IPS DF 6.9 (cell line): ENCODE results near the gene NIPAL3.
"Not testable (repeated sequence)": the region's sequence is repeated elsewhere in the genome, so short reads cannot be mapped to it uniquely, and the experiment has no call there.

ENCODE experiments used
- DNase-seq: peaks from one replicate; pipeline ENCODE4 v3.0.0-alpha.2; 2013; ENCODE audit warnings: low read depth, low spot score
- H3K27ac ChIP-seq: one replicate; pipeline ENCODE4 v1.5.1; 2013; ENCODE audit warnings: low read length, control low read depth
- H3K27me3 ChIP-seq: 2 replicates; pipeline ENCODE4 v1.6.1; 2013; ENCODE audit warnings: mild to moderate bottlenecking, low read length; ENCODE audit not compliant: control insufficient read depth, insufficient read depth
- H3K36me3 ChIP-seq: 2 replicates; pipeline ENCODE4 v1.6.1; 2013; ENCODE audit warnings: low read length; ENCODE audit not compliant: control insufficient read depth, insufficient read depth
- H3K4me1 ChIP-seq: 2 replicates; pipeline ENCODE4 v1.6.1; 2013; ENCODE audit warnings: low read length; ENCODE audit not compliant: control insufficient read depth, insufficient read depth
- H3K4me3 ChIP-seq: 2 replicates; pipeline ENCODE4 v1.5.1; 2013; ENCODE audit warnings: mild to moderate bottlenecking, low read length
- H3K9me3 ChIP-seq: 2 replicates; pipeline ENCODE4 v1.6.1; 2013; ENCODE audit warnings: low read length, inconsistent platforms; ENCODE audit not compliant: control insufficient read depth, insufficient read depth
- WGBS: extraction: QIAGEN DNeasy Blood & Tissue Kit; methylation state at CpG from one replicate; pipeline ENCODE4 v1.1.7; 2013; ENCODE audit warnings: mixed read lengths, missing lambda C conversion rate; ENCODE audit not compliant: insufficient read length, insufficient coverage; 5-methylcytosine and 5-hydroxymethylcytosine counted together

NIPAL3 gene

DNA sequence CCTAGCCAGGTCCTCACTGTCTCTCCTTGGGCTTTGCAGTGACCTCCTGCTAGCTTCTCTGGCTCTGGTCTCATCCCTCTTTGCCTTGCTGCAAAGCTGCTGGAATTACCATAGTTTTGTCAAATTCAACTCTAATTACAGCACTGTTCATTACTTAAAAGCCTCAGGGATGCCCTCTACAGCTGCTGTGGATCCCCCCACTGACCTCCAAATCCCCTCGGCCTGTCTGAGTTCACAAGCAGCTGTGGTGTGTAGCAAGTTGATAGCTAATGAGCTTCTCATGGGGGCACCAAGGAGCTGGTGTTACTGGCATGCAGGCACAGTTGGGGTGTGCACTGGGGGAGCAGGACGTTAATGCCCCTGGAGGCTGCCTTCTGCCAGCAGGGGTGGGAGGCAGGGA is 24.8 kb downstream of the NIPAL3 start:
- Histone ChIP-seq H3K9me3 (no peaks in the 10 kb centered on the region), H3K27ac (no peak overlapping the region), H3K4me1 (peaks cover 4% of the 10 kb centered on the region), H3K4me3 (no peak overlapping the region), H3K27me3 (no peaks in the 10 kb centered on the region), H3K36me3 (no peaks in the 10 kb centered on the region)
- WGBS = no CpG with 5 or more reads among the region's 2 CpGs
- no peak for DNase-seq

DNA sequence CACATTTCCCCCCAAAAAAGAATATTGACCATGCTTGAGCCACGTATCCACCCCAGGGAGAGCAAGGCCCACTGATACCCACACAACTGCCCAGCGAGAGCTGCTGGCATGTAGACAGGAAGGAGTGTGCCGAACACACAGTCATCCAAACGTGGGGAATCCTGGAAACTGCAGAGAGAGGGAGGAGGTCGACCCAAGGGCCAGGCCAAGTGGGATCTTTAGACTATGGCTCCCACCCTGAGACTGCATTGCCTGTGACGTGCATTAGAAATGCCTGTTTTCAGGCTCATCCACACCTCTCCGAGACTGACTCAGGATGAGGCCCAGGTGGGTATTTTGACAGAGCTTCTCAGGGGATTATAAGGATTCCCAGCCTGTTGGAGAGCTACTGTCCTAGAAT is 25.9 kb downstream of the NIPAL3 start:
- WGBS = no CpG with 5 or more reads among the region's 7 CpGs

DNA sequence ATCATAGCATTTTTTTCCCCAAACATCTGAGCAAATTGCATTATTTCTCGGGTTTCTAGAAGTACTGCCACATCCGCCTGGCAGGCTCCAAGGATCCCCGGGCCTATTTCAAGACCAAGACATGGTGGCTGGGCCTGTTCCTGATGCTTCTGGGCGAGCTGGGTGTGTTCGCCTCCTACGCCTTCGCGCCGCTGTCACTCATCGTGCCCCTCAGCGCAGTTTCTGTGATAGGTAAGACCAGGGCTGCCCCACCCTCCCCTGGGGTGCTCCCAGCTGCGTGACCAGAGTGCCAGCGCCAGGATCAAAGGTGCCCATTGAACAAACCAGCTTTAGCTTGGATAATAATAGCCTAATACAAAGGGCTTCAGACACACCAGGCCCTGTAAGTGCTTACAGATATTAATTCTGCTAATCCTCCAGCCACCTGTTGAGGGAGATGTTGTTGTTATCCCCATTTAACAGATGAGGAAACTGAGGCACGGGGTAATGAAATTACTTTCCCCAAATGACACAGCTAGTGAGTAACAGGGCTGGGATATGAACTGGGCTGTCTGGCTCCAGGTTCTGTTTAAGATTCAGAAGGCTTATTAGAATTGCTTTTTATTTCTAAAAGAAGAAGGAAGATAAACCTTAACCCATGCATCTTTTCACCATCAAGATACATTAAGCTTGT is 26.5 kb downstream of the NIPAL3 start:
- WGBS = no CpG with 5 or more reads among the region's 14 CpGs
- Histone ChIP-seq H3K36me3 (no peaks in the 10 kb centered on the region), H3K9me3 (no peaks in the 10 kb centered on the region), H3K4me3 (no peak overlapping the region), H3K4me1 (peaks cover 4% of the 10 kb centered on the region), H3K27ac (no peak overlapping the region), H3K27me3 (no peaks in the 10 kb centered on the region)
- DNase-seq = no peak

More for the DNA sequence above, 25.9 kb downstream of the NIPAL3 start:
- no peaks in the 10 kb centered on the region for H3K27me3 ChIP-seq
- no peak overlapping the region for H3K27ac ChIP-seq
- DNase-seq = no peak
- peaks cover 4% of the 10 kb centered on the region for H3K4me1 ChIP-seq
- no peaks in the 10 kb centered on the region for H3K9me3 ChIP-seq
- no peaks in the 10 kb centered on the region for H3K36me3 ChIP-seq
- H3K4me3 ChIP-seq = no peak overlapping the region

DNA sequence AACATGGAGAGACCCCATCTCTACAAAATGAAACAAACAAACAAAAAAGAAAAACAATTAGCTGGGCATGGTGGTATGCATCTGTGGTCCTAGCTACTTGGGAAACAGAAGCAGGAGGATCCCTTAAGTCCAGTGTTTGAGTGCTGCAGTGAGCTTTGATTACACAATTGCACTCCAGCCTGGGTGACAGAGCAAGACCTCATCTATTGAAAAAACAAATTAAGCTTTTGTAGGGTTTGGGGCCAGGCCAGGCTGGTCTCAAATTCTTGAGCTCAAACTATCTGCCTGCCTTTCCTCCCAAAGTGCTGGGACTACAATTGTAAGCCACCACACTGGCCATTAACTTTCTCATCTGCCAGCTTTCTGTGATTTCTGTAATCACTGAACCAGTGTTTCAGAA is 27.2 kb downstream of the NIPAL3 start:
- Histone ChIP-seq H3K9me3 (no peaks in the 10 kb centered on the region), H3K27me3 (no peaks in the 10 kb centered on the region), H3K4me3 (no peak overlapping the region), H3K4me1 (peaks cover 4% of the 10 kb centered on the region), H3K27ac (no peak overlapping the region), H3K36me3 (no peaks in the 10 kb centered on the region)
- no peak for DNase-seq

- no peak for DNase-seq
- H3K27me3 ChIP-seq = no peaks in the 10 kb centered on the region
- no peaks in the 10 kb centered on the region for H3K9me3 ChIP-seq
- H3K36me3 ChIP-seq = no peaks in the 10 kb centered on the region
- peaks cover 3% of the 10 kb centered on the region for H3K4me1 ChIP-seq
- H3K4me3 ChIP-seq = no peak overlapping the region
- WGBS = no CpG with 5 or more reads among the region's 2 CpGs
- H3K27ac ChIP-seq = no peak overlapping the region
These were observed 27.6 kb downstream of the NIPAL3 start for GRCh38 chr1:24443241-24443656.

GRCh38 chr1:24446446-24446845 is 30.8 kb downstream of the NIPAL3 start:
- H3K4me3 ChIP-seq, H3K4me1 ChIP-seq, H3K9me3 ChIP-seq, H3K27ac ChIP-seq, DNase-seq, H3K27me3 ChIP-seq, H3K36me3 ChIP-seq: not testable (repeated sequence)
- no CpG with 5 or more reads among the region's 2 CpGs for WGBS

DNA sequence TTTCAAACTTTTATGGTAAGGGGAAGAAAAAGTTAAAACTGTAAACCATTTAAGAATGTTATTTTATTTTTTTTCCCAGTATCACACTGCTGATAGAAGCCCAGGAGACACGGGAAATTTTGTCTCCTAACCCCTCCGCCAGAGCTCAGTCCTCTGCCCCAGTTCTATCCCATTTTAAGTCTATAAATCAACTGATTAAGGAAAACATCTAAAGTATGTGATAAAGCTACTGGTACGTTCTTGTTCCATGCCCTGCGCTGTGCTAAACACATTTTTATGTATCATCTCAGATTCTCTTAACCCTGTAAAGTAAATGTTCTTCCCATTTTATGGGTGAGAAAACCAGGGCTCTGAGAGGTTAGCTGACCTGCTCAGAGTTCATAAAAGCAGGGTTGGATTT is 34.7 kb downstream of the NIPAL3 start:
- no peak for DNase-seq
- no peaks in the 10 kb centered on the region for H3K36me3 ChIP-seq
- no peak overlapping the region for H3K27ac ChIP-seq
- WGBS = no CpG with 5 or more reads among the region's 4 CpGs
- no peaks in the 10 kb centered on the region for H3K27me3 ChIP-seq
- H3K4me1 ChIP-seq = no peaks in the 10 kb centered on the region
- no peaks in the 10 kb centered on the region for H3K9me3 ChIP-seq
- no peak overlapping the region for H3K4me3 ChIP-seq

DNA sequence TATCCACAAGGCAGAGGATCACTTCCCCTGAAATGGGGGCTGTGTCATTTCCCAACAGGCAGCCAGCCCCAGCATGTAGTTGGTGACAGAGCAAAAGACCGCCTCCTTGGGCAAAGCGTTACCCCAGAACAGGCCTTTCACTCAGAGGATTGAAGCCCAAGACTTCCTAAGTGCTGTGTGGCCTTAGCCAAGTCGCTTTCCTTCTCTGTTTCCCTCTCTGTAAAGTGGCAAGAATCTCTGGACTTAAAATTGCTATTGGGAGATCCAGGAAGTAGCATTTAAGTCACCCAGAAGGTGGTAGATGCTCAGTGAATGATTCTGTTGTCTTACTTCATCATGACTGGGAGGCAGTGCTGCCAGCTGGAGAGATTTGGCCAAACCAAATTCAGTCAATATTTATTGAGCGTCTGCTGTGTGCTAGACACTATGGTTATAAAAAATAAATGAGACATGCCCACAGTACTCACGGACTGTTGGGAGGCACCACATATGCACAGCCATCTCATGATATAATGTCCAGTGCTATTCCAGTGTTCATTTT is 35.3 kb downstream of the NIPAL3 start:
- Histone ChIP-seq H3K4me3 (no peak overlapping the region), H3K27me3 (no peaks in the 10 kb centered on the region), H3K4me1 (no peaks in the 10 kb centered on the region), H3K36me3 (no peaks in the 10 kb centered on the region), H3K9me3 (no peaks in the 10 kb centered on the region), H3K27ac (no peak overlapping the region)
- no peak for DNase-seq
- WGBS = no CpG with 5 or more reads among the region's 5 CpGs

- Histone ChIP-seq H3K9me3 (no peaks in the 10 kb centered on the region), H3K4me1 (no peaks in the 10 kb centered on the region), H3K36me3 (no peaks in the 10 kb centered on the region), H3K4me3 (no peak overlapping the region), H3K27ac (no peak overlapping the region), H3K27me3 (no peaks in the 10 kb centered on the region)
- no CpG with 5 or more reads among the region's 3 CpGs for WGBS
- DNase-seq = no peak
These were observed 36.1 kb downstream of the NIPAL3 start for GRCh38 chr1:24451746-24452145.

GRCh38 chr1:24452922-24453485 is 37.4 kb downstream of the NIPAL3 start:
- no CpG with 5 or more reads among the region's 8 CpGs for WGBS
- Histone ChIP-seq H3K9me3 (no peaks in the 10 kb centered on the region), H3K36me3 (no peaks in the 10 kb centered on the region), H3K4me1 (no peaks in the 10 kb centered on the region), H3K27me3 (no peaks in the 10 kb centered on the region), H3K27ac (no peak overlapping the region), H3K4me3 (no peak overlapping the region)
- DNase-seq = no peak

GRCh38 chr1:24454673-24455072 is 39.1 kb downstream of the NIPAL3 start:
- H3K27me3 ChIP-seq = no peaks in the 10 kb centered on the region
- peaks cover 2% of the 10 kb centered on the region; the same call in 1 of the 2 replicates for H3K36me3 ChIP-seq
- no CpG with 5 or more reads among the region's 5 CpGs for WGBS
- H3K4me3 ChIP-seq = no peak overlapping the region
- no peaks in the 10 kb centered on the region for H3K9me3 ChIP-seq
- no peaks in the 10 kb centered on the region for H3K4me1 ChIP-seq
- DNase-seq = no peak
- H3K27ac ChIP-seq = no peak overlapping the region
